ENCODE results near the gene PIM3. TPM values are rescaled to one million over a fixed set of nuclear protein-coding genes. Genes with fewer than 3 reads are reported as not detected.

Gene PIM3
- total RNA-seq, 1 experiment from 2014 or later = 58.2 TPM

DNA sequence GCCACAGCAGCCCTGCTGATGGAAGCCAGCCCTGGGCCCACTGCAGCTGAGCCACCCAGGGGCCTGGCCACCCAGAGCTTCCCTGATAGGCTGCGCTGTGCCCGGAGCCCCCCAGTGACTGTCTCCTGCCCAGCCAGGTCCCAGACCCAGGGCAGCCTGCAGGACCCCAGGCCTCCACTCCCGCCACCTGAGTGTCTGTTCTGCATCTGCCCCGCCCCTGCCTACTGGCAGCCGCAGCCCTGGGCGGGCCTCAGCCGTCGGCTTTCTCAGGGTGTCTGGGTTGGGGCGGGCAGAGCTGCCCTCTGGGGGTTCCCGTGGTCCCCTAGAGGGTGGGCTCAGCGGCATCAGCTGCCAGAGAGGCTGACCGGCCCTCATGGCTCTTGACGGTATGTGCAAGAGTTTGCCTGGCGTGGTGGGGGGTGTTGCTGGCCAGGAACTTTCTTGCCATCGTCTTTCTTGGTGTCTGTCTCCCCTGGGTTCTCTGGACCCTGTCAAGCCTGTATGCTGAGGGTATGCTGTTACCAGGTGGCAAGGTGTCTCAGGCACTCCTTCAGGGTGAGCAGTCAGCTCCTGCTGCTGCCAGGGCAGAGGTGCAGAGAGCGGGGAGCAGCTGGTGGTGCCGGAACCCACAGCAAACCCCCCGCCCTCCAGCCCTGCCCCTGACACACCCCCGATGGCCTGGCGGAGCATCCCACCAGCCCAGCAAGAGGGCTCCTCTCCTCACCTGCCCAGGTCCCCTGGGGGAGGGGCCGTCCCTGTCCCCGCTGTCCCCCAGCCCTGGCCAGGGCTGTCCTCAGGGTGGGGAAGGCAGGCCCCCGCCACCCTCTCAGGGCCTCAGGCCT lies 12.2 kb upstream of the PIM3 start:
- no TSS peak for BruUV-seq (replicated peaks)
- POLR2A ChIA-PET = no interaction called here
- TF ChIP-seq CTCF (IDR thresholded peaks at IDR 0.05) = no peak
- TF ChIP-seq, protein P1, sequence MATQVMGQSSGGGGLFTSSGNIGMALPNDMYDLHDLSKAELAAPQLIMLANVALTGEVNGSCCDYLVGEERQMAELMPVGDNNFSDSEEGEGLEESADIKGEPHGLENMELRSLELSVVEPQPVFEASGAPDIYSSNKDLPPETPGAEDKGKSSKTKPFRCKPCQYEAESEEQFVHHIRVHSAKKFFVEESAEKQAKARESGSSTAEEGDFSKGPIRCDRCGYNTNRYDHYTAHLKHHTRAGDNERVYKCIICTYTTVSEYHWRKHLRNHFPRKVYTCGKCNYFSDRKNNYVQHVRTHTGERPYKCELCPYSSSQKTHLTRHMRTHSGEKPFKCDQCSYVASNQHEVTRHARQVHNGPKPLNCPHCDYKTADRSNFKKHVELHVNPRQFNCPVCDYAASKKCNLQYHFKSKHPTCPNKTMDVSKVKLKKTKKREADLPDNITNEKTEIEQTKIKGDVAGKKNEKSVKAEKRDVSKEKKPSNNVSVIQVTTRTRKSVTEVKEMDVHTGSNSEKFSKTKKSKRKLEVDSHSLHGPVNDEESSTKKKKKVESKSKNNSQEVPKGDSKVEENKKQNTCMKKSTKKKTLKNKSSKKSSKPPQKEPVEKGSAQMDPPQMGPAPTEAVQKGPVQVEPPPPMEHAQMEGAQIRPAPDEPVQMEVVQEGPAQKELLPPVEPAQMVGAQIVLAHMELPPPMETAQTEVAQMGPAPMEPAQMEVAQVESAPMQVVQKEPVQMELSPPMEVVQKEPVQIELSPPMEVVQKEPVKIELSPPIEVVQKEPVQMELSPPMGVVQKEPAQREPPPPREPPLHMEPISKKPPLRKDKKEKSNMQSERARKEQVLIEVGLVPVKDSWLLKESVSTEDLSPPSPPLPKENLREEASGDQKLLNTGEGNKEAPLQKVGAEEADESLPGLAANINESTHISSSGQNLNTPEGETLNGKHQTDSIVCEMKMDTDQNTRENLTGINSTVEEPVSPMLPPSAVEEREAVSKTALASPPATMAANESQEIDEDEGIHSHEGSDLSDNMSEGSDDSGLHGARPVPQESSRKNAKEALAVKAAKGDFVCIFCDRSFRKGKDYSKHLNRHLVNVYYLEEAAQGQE (IDR thresholded peaks at IDR 0.05; ENCODE audit: insufficient read depth in 1 of 2, low read depth in 2 of 2, low read length in 1 of 2) = no peak
- no peak for TF ChIP-seq POLR2AphosphoS5 (IDR thresholded peaks at IDR 0.05; ENCODE audit: low read depth, low read length)
- TF ChIP-seq SIN3A (IDR thresholded peaks at IDR 0.05; ENCODE audit: borderline replicate concordance, insufficient read depth, low read depth, low read length) = no peak
- TF ChIP-seq TCF7L2 (IDR thresholded peaks at IDR 0.05; ENCODE audit: low read depth, low read length) = no peak
- Histone ChIP-seq H3K4me3 (ENCODE audit: low read depth in 2 of 2, low read length in 2 of 2) (no peak overlapping the region), H3K36me3 (ENCODE audit: control insufficient read depth, insufficient read depth, low read length) (no peaks in the 10 kb centered on the region), H3K4me1 (ENCODE audit: control insufficient read depth, insufficient read depth, low read length) (peaks cover 64% of the 10 kb centered on the region), H3K27me3 (ENCODE audit: control insufficient read depth, insufficient read depth, low read length) (no peaks in the 10 kb centered on the region), H3K27ac (ENCODE audit: low read length) (peak overlapping the region; percentile 63), H3K9me3 (ENCODE audit: control insufficient read depth, insufficient read depth, low read depth, low read length) (no peaks in the 10 kb centered on the region)
- no peak for ATAC-seq
- in situ Hi-C loops (cut with HindIII; ENCODE audit: low pct_unique_long_range_greater_than_20kb, low sequenced_read_pairs) (no loop called here), intact Hi-C loops (cut with micrococcal nuclease; ENCODE audit: unreplicated experiment) (no loop called here)
- no peak for DNase-seq (ENCODE audit: low read depth, low spot score)
- CTCF ChIA-PET = interaction anchor here (0.5 kb wide), 1 partner anchor 12 kb away, joined by 10 read pairs; no protein-coding TSS in a partner anchor

DNA sequence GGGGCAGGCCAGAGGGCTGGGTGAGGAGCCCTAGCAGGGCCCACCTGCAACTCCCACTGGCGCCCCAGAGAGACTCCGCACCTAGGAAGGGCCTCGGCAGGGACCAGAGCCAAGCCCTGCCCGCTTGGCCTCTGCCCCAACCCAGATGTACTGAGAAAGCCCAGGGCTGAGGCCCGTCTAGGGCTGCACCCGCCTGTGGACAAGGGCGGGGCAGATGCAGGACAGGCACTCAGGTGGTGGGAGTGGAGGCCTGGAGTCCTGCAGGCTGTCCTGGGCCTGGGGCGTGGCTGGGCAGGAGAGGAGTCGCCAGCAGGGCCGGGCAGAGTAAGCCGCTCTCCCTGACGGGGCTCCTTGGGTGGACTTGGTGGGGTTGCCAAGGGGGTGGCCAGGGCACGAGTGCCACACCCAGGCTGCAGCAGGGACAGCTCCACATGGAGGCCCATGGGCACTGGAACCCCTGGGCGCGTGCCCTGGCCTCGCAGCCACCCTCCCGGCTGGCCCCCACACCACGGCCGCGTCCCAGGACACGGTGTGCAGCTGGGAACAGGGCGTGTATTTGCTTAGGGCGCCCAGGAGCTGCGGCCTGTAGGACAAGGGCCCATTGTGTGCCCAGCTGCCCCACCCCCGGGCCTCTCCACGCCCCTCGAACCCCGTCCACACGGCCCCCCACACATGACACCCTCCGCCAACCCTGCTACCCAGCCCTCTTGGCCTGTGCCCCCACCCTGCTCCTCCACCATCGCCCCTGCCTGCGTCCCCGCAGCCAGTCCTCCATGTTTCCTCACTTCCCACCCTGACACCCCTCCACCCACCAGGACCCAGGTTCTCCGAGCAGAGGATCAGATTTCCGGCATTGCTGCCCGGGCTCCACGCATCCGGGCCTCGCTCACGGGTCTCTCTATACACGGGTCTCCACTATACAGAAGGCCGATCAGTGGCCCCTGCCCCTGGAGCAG lies 11.3 kb upstream of the PIM3 start:
- DNase-seq (ENCODE audit: low read depth, low spot score) (no peak), ATAC-seq (peak; percentile 53)
- Histone ChIP-seq H3K27me3 (ENCODE audit: control insufficient read depth, insufficient read depth, low read length) (no peaks in the 10 kb centered on the region), H3K36me3 (ENCODE audit: control insufficient read depth, insufficient read depth, low read length) (no peaks in the 10 kb centered on the region), H3K4me3 (ENCODE audit: low read depth in 2 of 2, low read length in 2 of 2) (no peak overlapping the region), H3K9me3 (ENCODE audit: control insufficient read depth, insufficient read depth, low read depth, low read length) (no peaks in the 10 kb centered on the region), H3K4me1 (ENCODE audit: control insufficient read depth, insufficient read depth, low read length) (peaks cover 65% of the 10 kb centered on the region), H3K27ac (ENCODE audit: low read length) (peak overlapping the region; percentile 63)
- in situ Hi-C loops (cut with HindIII; ENCODE audit: low pct_unique_long_range_greater_than_20kb, low sequenced_read_pairs) (no loop called here), intact Hi-C loops (cut with micrococcal nuclease; ENCODE audit: unreplicated experiment) (no loop called here)
- ChIA-PET POLR2A (no interaction called here), CTCF (interaction anchor here (0.5 kb wide), 1 partner anchor 13 kb away, joined by 10 read pairs; no protein-coding TSS in a partner anchor)
- TF ChIP-seq CTCF (IDR thresholded peaks at IDR 0.05) = no peak
- no peak for TF ChIP-seq POLR2AphosphoS5 (IDR thresholded peaks at IDR 0.05; ENCODE audit: low read depth, low read length)
- no peak for TF ChIP-seq SIN3A (IDR thresholded peaks at IDR 0.05; ENCODE audit: borderline replicate concordance, insufficient read depth, low read depth, low read length)
- TF ChIP-seq, protein P1 (IDR thresholded peaks at IDR 0.05; ENCODE audit: insufficient read depth in 1 of 2, low read depth in 2 of 2, low read length in 1 of 2) = no peak
- TF ChIP-seq TCF7L2 (IDR thresholded peaks at IDR 0.05; ENCODE audit: low read depth, low read length) = no peak
- no TSS peak for BruUV-seq (replicated peaks)
